ENCODE results near the gene KDM6A.

DNA sequence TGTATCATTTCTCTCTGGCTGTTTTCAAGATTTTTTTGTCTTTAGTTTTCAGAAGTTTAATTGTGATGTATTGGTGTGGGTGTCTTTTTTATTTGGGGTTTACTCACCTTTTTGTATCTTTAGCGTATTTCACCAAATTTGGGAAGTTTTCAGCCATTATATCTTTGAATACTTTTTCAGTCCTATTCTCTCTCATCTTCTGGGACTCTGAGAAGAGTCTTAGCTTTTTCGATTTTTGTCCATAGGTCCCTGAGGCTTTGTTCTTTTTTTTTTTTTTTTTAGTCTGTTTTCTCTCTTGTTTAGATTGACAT is 23.8 kb downstream of the KDM6A start:
- TF ChIP-seq, protein P1, sequence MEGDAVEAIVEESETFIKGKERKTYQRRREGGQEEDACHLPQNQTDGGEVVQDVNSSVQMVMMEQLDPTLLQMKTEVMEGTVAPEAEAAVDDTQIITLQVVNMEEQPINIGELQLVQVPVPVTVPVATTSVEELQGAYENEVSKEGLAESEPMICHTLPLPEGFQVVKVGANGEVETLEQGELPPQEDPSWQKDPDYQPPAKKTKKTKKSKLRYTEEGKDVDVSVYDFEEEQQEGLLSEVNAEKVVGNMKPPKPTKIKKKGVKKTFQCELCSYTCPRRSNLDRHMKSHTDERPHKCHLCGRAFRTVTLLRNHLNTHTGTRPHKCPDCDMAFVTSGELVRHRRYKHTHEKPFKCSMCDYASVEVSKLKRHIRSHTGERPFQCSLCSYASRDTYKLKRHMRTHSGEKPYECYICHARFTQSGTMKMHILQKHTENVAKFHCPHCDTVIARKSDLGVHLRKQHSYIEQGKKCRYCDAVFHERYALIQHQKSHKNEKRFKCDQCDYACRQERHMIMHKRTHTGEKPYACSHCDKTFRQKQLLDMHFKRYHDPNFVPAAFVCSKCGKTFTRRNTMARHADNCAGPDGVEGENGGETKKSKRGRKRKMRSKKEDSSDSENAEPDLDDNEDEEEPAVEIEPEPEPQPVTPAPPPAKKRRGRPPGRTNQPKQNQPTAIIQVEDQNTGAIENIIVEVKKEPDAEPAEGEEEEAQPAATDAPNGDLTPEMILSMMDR (IDR thresholded peaks at IDR 0.05), result no peak
- no peak for TF ChIP-seq POLR2A (IDR thresholded peaks at IDR 0.05)
